HG02571 (cell line): Measurements from ENCODE around the gene FXN.
"Not testable (repeated sequence)": the region's sequence is repeated elsewhere in the genome, so short reads cannot be mapped to it uniquely, and the experiment has no call there.

Source experiments
- ATAC-seq: cut with Tn5 transposase; IDR thresholded peaks from one replicate; pipeline ENCODE4 v1.9.1; 2021; ENCODE audit warnings: mild to moderate bottlenecking, moderate library complexity; ENCODE audit not compliant: unreplicated experiment

Gene FXN

GRCh38 chr9:69097923-69098593 lies 62.5 kb downstream of the FXN start:
- no peak for ATAC-seq

DNA sequence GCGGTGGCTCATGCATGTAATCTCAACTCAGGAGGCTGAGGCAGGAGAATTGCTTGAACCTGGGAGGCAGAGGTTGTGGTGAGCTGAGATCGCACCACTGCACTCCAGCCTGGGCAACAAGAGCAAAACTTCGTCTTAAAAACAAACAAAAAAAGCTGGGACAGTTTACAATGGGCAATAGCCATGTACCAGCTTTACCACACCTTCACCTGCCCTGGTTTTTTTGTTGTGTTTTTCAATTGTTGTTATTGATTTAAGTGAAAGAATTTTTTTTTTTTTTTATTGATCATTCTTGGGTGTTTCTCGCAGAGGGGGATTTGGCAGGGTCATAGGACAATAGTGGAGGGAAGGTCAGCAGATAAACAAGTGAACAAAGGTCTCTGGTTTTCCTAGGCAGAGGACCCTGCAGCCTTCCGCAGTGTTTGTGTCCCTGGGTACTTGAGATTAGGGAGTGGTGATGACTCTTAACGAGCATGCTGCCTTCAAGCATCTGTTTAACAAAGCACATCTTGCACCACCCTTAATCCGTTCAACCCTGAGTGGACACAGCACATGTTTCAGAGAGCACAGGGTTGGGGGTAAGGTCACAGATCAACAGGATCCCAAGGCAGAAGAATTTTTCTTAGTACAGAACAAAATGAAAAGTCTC lies 67.9 kb downstream of the FXN start:
- not testable (repeated sequence) for ATAC-seq

DNA sequence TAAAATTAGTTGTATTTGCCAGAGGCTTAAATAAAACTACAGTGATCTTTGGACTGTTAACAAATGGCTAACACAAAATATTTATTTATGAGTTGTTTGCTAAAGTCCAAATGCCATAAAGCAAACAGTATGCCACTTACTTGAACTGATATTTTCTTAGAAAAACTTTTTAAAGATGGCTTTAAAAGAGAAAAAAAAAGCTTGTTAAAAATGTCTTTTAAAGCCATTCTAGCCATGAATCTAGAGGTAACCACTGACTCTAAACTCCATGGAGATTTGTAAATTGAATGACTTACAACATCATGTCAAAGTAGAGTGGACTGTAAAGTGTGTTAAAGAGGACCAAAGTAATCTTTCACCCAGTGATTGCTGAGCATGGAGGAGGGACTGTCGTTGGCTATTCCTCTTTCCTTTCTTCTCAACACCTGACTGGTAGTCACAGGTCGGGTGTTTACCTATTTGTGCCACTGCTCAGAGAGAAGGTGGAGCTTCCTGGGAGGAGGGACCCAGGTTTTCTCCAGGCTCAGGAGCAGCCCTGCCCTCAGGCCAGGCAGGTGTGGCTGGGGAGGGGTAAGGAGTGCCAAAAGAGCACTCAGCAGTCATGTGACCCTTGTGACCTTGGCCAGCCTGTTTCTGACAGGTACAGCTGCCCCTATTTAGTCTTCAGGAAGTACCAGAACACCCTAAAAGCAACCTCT lies 69.4 kb downstream of the FXN start:
- ATAC-seq = no peak

DNA sequence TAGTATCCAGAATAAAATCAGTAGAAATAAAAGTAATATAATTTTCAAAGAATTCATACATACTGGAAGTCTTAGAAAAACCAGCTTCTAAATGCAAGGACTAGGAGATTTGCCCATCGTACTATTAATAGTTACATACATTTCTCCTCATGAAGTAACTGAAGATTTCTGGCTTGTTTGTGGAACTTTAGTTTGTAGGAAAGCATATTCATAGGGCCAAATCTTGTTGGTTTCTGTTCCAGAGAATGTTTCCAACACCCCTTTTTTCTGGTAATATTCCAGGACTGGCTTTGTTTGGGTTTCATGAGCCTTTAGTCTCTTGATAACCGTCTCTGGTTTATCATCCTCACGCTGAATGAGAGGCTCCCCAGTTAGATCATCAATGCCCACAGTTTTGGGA lies 72.2 kb downstream of the FXN start:
- no peak for ATAC-seq

GRCh38 chr9:69108706-69109105 lies 73.2 kb downstream of the FXN start:
- not testable (repeated sequence) for ATAC-seq

GRCh38 chr9:69109152-69109551 lies 73.6 kb downstream of the FXN start:
- ATAC-seq = no peak

GRCh38 chr9:69112646-69113045 lies 77.1 kb downstream of the FXN start:
- ATAC-seq = not testable (repeated sequence)

DNA sequence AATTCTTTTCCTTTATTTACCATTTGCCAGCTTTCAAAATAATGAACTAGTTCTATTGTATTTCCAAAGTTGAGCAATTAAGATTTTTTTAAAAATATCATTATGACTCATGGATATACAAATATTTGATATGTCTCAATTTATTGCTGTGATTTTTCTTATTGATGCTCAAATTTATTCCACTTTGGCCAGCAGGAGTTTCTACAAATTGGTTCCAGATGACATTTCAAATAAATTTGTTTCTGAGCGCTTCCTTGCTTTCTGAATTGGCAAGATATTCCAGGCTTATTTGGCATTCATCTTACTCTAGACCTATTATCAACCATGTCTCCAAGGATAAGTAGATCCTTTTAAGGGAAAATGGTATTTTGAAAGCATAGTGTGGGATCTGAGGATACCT lies 80.1 kb downstream of the FXN start:
- ATAC-seq = no peak

- ATAC-seq = no peak
Measured at GRCh38 chr9:69118656-69119055, 83.1 kb downstream of the FXN start.

- no peak for ATAC-seq
Measured at GRCh38 chr9:69120380-69121154, 85.0 kb downstream of the FXN start.

DNA sequence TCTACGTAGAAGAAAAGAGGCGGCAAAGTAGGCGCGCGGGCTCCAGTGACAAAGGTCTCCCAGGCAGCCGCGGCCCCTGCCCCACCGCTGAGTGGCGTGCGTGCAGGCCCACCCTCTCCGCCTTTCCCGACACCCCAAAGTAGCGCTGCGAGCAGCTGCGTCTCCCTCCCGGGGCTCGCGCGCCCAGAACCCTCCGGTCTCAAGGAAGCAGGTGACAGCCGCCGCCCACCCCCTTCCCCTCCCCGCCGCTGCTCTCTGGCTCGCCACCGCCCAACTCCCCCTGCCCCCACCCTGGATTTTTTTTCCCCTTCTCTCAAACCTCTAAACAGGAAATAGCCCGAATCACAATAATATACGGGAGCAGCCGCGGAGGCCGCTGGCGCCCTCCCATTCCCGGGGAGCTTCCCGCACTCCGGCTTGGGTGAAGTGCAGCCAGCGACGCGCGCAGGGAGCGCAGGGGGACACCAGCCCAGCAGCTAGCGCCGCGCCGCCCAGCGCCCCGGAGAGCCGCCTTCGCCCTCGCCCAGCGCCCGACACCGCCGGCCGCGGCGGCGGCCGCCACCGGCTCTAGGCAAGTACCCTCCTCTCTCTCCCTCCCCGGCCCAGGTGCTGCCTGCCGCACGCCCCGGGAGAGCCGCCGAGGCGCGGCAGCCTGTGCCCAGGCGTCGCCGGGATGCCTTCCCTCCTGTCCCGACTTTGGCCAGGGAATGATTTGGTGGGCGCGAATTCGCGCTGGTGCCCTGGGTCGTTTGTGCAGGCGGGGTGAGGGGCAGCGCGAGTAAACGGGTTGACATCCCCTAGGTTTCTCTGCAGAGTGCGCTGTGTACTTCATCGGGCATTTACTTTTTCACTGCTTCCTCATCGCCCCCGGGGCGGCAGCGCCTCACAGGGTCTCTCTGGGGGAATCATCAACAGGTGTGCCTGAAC lies 85.9 kb downstream of the FXN start:
- peak; percentile 57 for ATAC-seq

- peak; percentile 32 for ATAC-seq
Measured at GRCh38 chr9:69122082-69122548, 86.6 kb downstream of the FXN start.

DNA sequence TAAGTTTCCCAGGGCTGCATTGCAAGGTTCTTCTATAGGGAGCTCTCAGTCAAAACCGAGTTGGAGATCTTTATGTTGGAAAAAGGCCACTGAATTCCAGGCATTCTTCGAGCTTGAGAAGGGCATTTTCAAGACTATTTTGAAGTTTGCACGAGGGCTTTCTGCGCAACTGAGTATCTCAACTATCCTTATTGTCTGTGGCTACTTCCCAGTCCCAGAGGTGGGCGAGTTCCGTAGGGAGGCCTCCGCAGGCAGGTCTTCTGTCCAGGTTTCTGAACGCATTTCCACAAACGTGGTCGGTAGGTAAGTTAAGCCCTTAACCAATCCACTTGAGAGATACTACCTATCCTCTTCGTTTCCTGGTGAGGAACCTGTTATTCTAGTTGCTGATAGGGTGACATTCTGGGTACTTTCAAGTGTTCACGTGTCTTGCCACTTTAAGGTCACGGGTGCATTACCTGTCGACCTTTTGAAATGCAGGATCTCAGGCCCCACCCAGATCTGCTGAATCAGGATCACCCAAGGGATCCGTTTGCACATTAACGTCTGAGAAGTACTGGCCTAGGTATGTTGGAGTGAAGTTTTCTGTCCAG lies 87.1 kb downstream of the FXN start:
- no peak for ATAC-seq

GRCh38 chr9:69130456-69131441 lies 95.2 kb downstream of the FXN start:
- ATAC-seq = no peak

DNA sequence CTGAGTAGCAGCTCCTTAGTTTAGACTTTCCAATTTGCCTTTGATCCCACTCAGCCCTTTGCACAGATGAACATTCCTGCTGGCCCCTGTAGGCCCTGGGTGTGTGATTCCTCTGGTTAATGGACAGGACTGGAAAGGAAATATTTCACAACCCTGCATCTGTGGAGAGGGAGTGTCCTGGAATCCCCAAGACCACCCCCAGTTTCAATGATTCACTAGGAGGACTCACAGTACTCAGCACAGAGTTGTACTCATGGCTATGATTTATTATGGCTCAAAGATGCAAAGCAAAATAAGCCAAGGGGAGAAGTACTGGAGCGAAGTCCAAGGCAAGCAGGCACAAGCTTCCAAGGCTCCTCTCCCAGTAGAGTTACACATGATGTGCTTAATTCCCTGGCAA lies 96.1 kb downstream of the FXN start:
- ATAC-seq = no peak

DNA sequence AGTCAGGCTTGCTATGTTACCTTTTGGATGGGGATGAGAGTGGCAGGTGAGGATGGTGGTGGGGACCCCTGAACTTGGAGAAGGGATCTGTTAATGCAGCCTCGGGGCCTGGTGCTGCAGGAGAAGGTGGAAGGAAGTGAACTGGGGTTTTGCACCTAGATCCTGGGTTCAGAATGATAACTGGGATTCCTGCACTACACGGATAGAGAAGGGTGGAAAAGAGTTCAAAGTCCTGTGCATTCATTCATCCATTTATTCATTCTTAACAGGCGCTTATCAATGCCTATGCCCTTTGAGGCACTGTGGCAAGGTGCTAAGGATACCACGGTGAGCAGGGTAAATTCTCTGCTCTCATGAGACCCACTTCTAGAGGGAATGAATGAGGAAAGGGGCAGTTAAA lies 96.8 kb downstream of the FXN start:
- ATAC-seq = no peak

GRCh38 chr9:69134412-69134811 lies 98.9 kb downstream of the FXN start:
- ATAC-seq = no peak

DNA sequence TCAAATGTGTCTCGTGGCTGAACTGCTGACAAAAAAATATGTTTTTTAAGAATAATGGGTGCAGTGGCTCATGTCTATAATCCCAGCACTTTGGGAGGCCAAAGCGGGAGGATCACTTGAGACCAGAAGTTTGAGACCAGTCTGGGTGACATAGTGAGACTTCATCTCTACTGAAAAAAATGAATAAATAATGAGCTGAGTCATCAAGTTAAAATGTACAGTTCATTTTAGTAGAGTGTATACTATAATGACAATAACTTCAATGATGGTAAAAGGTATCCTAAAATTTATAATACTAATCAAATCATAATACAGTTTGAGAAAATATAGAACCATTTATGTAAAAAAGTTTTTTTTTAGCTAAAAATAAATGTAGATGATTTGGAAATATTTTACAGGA lies 100.6 kb downstream of the FXN start:
- ATAC-seq = no peak

- ATAC-seq = no peak
Measured at GRCh38 chr9:69136779-69137178, 101.2 kb downstream of the FXN start.
